GM18867 (cell line): ENCODE results near the gene OR5D13.
A peak's percentile ranks its signal among the peaks of the same experiment; 100 is the strongest.

Experiments
- ATAC-seq: cut with Tn5 transposase; IDR thresholded peaks from one replicate; pipeline ENCODE4 v1.9.1; 2021; ENCODE audit warnings: mild to moderate bottlenecking, moderate library complexity; ENCODE audit not compliant: unreplicated experiment

Gene OR5D13, protein sequence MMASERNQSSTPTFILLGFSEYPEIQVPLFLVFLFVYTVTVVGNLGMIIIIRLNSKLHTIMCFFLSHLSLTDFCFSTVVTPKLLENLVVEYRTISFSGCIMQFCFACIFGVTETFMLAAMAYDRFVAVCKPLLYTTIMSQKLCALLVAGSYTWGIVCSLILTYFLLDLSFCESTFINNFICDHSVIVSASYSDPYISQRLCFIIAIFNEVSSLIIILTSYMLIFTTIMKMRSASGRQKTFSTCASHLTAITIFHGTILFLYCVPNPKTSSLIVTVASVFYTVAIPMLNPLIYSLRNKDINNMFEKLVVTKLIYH

GRCh38 chr11:55773138-55773537, at the start of gene OR5D13:
OR5D13 (plus strand) TSS chr11:55773438; CDS start chr11:55773438, 0 bp downstream.
- ATAC-seq, result no peak

GRCh38 chr11:55726715-55727324, 46.4 kb upstream of the OR5D13 start:
- peak; percentile 48 for ATAC-seq

DNA sequence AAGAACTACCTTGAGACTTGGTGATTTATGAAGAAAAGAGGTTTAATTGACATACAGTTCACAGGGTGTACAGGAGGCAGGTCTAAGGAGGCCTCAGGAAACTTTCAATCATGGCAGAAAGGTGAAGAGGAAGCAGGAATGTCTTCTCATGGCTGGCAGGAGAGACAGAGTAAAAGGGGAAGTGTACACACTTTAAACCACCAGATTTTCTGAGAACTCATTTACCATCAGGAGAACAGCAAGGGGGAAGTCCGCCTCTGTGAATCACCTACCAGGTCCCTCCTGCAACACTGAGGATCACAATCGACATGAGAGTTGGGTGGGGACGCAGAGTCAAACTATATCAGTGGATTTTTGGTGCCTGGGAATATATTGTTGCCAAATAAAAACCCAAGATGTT, 40.3 kb upstream of the OR5D13 start:
- peak; percentile 78 for ATAC-seq

DNA sequence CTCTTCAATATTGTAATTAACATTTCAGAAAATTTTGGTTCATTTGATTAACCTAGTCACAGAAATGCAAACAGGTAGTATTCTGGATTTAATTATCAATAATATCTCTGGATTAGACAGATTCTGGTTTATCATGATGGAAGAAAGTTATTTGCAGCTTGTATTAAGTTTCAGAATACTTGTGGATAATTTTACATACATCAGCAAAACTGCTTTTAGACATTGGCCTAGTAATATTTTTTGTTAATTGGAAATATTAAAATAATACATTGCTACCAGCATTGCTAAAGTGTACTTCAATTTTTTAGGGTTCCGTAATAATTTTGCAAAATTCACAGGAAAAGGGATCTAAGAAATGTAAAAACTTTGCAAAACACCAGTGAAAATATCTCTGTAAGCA, 18.4 kb downstream of the OR5D13 start:
- no peak for ATAC-seq

DNA sequence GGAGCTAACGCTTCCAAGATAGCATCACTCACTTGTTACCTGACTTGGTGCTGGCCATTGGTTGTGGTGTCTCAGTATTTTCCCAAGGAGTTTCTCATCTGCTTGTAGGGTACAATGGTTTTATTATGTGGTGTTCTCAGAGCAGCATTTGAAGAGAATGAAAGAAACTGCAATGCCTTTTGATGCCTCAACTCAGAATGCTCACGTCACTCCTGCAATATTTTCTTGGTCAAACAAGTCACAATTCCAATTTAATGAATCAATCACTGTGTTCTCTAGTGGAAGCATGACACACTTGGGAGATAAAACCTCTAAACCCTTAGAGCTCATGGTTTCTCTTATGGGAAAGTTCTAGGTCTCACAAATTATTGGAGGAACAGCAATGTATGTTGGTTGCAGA, 20.1 kb downstream of the OR5D13 start:
- no peak for ATAC-seq

DNA sequence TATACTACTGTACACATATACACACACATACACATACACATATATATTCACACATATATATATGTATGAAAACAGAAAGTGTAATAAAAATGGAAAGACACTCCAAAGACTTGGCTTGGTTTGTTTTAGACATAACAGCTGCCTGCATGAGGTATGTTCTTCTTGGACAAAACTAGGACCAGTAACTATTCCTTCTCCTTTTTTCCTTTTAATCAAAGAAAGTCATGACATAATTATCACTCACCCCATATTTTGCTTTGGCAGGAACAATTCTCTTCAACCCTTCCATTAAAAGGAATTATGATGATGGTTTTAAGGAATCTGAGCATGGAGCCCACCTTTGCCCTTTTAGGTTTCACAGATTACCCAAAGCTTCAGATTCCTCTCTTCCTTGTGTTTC, 22.0 kb downstream of the OR5D13 start, which contains the start of gene OR5D14:
OR5D14 (plus strand) TSS at position 301 of the 400 bp plus-strand sequence; CDS start at position 301, 0 bp downstream.
- no peak for ATAC-seq

DNA sequence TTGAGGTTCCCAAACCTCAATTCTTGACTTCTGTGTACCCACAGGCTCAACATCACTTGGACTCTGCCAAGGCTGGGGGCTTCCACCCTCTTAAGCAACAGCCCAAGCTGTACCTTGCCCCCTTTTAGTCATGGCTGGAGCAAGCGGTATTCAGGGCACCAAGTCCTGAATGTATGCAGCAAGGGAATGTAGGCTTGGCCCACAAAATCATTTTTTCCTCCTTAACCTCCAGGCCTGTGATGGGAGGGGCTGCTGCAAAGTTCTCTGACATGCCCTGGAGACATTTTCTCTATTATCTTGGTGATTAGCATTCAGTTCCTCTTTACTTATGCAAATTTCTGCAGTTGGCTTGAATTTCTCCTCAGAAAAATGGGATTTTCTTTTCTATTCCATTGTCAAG, 33.0 kb downstream of the OR5D13 start:
- ATAC-seq, result no peak

DNA sequence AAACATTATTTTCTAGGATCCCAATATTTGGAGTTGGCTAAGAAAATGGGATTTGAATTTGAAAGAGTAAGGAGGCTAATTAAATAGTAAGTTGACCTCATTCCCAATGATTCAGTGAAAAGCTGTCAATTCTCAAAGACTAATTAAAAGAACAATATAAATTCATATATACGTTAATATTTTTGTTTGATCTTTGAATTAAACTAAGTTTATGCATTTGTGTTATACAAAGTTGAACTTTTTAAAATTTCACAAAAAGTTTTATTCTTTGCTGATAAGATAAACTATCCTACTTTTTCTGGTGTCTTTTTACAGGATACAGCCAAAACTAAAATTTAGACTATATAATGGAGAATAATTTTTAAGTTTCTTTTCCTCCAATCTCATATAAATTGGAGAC, 37.8 kb downstream of the OR5D13 start, which contains the start of gene OR5L1:
OR5L1 (plus strand) TSS at position 301 of the 400 bp plus-strand sequence. CDS start 100 bp downstream, outside the sequence.
- no peak for ATAC-seq

DNA sequence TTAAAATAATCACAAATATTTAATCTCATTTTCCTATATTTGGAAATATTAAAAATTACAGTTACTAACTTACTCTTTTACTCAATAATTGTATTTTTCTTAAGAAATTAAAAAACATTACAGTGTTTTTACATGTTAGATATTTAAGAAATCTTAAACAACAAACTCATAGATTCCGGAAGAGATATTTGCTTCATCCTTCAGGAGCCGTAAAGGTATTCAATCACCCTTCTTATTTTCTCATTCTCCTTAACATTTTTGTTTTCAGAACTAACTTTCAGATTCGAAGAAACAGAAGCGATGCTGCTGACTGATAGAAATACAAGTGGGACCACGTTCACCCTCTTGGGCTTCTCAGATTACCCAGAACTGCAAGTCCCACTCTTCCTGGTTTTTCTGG, 46.1 kb downstream of the OR5D13 start, which contains the start of gene OR5D18:
OR5D18 (plus strand) TSS at position 301 of the 400 bp plus-strand sequence; CDS start at position 301, 0 bp downstream.
- ATAC-seq, result no peak
